NCI-H2227 treated with DMSO at 0.1 percent for 48 hours (cell line): ENCODE measurements around the gene RLF.
"Not testable (repeated sequence)": the region's sequence is repeated elsewhere in the genome, so short reads cannot be mapped to it uniquely, and the experiment has no call there.

ENCODE experiments used
- DNase-seq: peaks from one replicate; lab custom pipeline; 2025; lab: John Stamatoyannopoulos, UW

RLF gene

GRCh38 chr1:40162753-40163441 lies 1.7 kb downstream of the RLF start:
- no peak for DNase-seq

GRCh38 chr1:40167317-40167716 lies 6.1 kb downstream of the RLF start:
- DNase-seq, result no peak

- no peak for DNase-seq
These were observed 9.8 kb downstream of the RLF start for GRCh38 chr1:40171036-40171435.

- no peak for DNase-seq
These were observed 13.6 kb downstream of the RLF start for GRCh38 chr1:40174788-40175187.

- DNase-seq, result not testable (repeated sequence)
These were observed 15.8 kb downstream of the RLF start for GRCh38 chr1:40176989-40177388.

- DNase-seq, result no peak
These were observed 17.0 kb downstream of the RLF start for GRCh38 chr1:40178200-40178599.

GRCh38 chr1:40179496-40180089 lies 18.4 kb downstream of the RLF start:
- DNase-seq, result no peak

- DNase-seq, result peak; percentile 17
These were observed 22.0 kb downstream of the RLF start for GRCh38 chr1:40183055-40183710.

- no peak for DNase-seq
These were observed 23.0 kb downstream of the RLF start for GRCh38 chr1:40184193-40184592.

- DNase-seq, result no peak
These were observed 25.0 kb downstream of the RLF start for GRCh38 chr1:40185951-40186864.

- no peak for DNase-seq
These were observed 26.2 kb downstream of the RLF start for GRCh38 chr1:40187399-40187798.

GRCh38 chr1:40194639-40195038 lies 33.5 kb downstream of the RLF start:
- not testable (repeated sequence) for DNase-seq

- no peak for DNase-seq
These were observed 36.5 kb downstream of the RLF start for GRCh38 chr1:40197656-40198055.

GRCh38 chr1:40199126-40199525 lies 37.9 kb downstream of the RLF start:
- DNase-seq, result no peak

GRCh38 chr1:40204856-40205255 lies 43.7 kb downstream of the RLF start:
- no peak for DNase-seq

- DNase-seq, result no peak
These were observed 49.5 kb downstream of the RLF start for GRCh38 chr1:40210511-40211204.

GRCh38 chr1:40218333-40218732 lies 57.1 kb downstream of the RLF start:
- DNase-seq, result no peak

GRCh38 chr1:40221471-40221905 lies 60.3 kb downstream of the RLF start:
- DNase-seq, result not testable (repeated sequence)

GRCh38 chr1:40221977-40222772 lies 61.0 kb downstream of the RLF start:
- DNase-seq, result no peak

- no peak for DNase-seq
These were observed 62.9 kb downstream of the RLF start for GRCh38 chr1:40224040-40224439.

GRCh38 chr1:40226192-40226591 lies 65.0 kb downstream of the RLF start:
- peak; percentile 11 for DNase-seq
